Ramos (cell line): ENCODE measurements around the gene C1orf116.

Source experiments
- in situ Hi-C: fragments of 300-500 bp; cut with MboI; formaldehyde crosslinking; loops from one replicate; pipeline ENCODE4 v1.14.3; 2022; ENCODE audit warnings: low sequenced_read_pairs; ENCODE audit not compliant: unreplicated experiment

The C1orf116 gene

GRCh38 chr1:207039380-207040180, 7.0 kb upstream of the C1orf116 start:
- in situ Hi-C loops, result no loop called here

GRCh38 chr1:207036865-207037264, 4.3 kb upstream of the C1orf116 start:
- in situ Hi-C loops, result no loop called here

GRCh38 chr1:207035877-207036551, 3.5 kb upstream of the C1orf116 start:
- in situ Hi-C loops, result no loop called here

GRCh38 chr1:207034998-207035397, 2.4 kb upstream of the C1orf116 start:
- in situ Hi-C loops, result no loop called here

- in situ Hi-C loops, result no loop called here
Observed at GRCh38 chr1:207034208-207034607, 1.7 kb upstream of the C1orf116 start.

GRCh38 chr1:207033302-207033701, 746 bp upstream of the C1orf116 start:
- in situ Hi-C loops, result no loop called here

GRCh38 chr1:207031632-207032264, 808 bp downstream of the C1orf116 start:
- in situ Hi-C loops, result no loop called here

GRCh38 chr1:207031016-207031415, 1.5 kb downstream of the C1orf116 start:
- in situ Hi-C loops, result no loop called here

GRCh38 chr1:207030522-207031009, 2.0 kb downstream of the C1orf116 start:
- in situ Hi-C loops, result no loop called here

- in situ Hi-C loops, result no loop called here
Observed at GRCh38 chr1:207029701-207030521, 2.6 kb downstream of the C1orf116 start.

GRCh38 chr1:207028884-207029650, 3.5 kb downstream of the C1orf116 start:
- in situ Hi-C loops, result no loop called here

- in situ Hi-C loops, result no loop called here
Observed at GRCh38 chr1:207027921-207028320, 4.6 kb downstream of the C1orf116 start.

GRCh38 chr1:207027206-207027777, 5.3 kb downstream of the C1orf116 start:
- in situ Hi-C loops, result no loop called here

- in situ Hi-C loops, result no loop called here
Observed at GRCh38 chr1:207026104-207026534, 6.4 kb downstream of the C1orf116 start.

GRCh38 chr1:207025146-207025880, 7.2 kb downstream of the C1orf116 start:
- in situ Hi-C loops, result no loop called here

- in situ Hi-C loops, result no loop called here
Observed at GRCh38 chr1:207024202-207025145, 8.1 kb downstream of the C1orf116 start.

- in situ Hi-C loops, result no loop called here
Observed at GRCh38 chr1:207022996-207023679, 9.4 kb downstream of the C1orf116 start.
